ENCODE data around the gene HSD3B1. TPM values are rescaled to one million over a fixed set of nuclear protein-coding genes. Genes with fewer than 3 reads are reported as not detected.

The HSD3B1 gene
- total RNA-seq, 1 experiment from 2014 or later: not detected

- Histone ChIP-seq H3K27ac (ENCODE audit: low read length) (no peak overlapping the region), H3K27me3 (ENCODE audit: control insufficient read depth, insufficient read depth, low read length) (peaks cover 4% of the 10 kb centered on the region; the same call in 1 of the 2 replicates), H3K9me3 (ENCODE audit: control insufficient read depth, insufficient read depth, low read depth, low read length) (no peaks in the 10 kb centered on the region), H3K36me3 (ENCODE audit: control insufficient read depth, insufficient read depth, low read length) (no peaks in the 10 kb centered on the region), H3K4me1 (ENCODE audit: control insufficient read depth, insufficient read depth, low read length) (no peaks in the 10 kb centered on the region), H3K4me3 (ENCODE audit: low read depth in 2 of 2, low read length in 2 of 2) (no peak overlapping the region)
- no peak for TF ChIP-seq CTCF (IDR thresholded peaks at IDR 0.05)
- TF ChIP-seq TCF7L2 (IDR thresholded peaks at IDR 0.05; ENCODE audit: low read depth, low read length): no peak
- ATAC-seq (no peak), DNase-seq (ENCODE audit: low read depth, low spot score) (no peak)
- intact Hi-C loops (cut with micrococcal nuclease; ENCODE audit: unreplicated experiment): no loop called here
- no TSS peak for BruUV-seq (replicated peaks)
- in situ Hi-C loops (cut with HindIII; ENCODE audit: low pct_unique_long_range_greater_than_20kb, low sequenced_read_pairs): no loop called here
- ChIA-PET POLR2A (no interaction called here), CTCF (no interaction called here)
Measured at GRCh38 chr1:119490925-119491324, 16.1 kb upstream of the HSD3B1 start.

GRCh38 chr1:119492763-119493162, 14.2 kb upstream of the HSD3B1 start:
- in situ Hi-C loops (cut with HindIII; ENCODE audit: low pct_unique_long_range_greater_than_20kb, low sequenced_read_pairs) (no loop called here), intact Hi-C loops (cut with micrococcal nuclease; ENCODE audit: unreplicated experiment) (no loop called here)
- POLR2A ChIA-PET: no interaction called here
- CTCF ChIA-PET: no interaction called here
- no peak for DNase-seq (ENCODE audit: low read depth, low spot score)
- Histone ChIP-seq H3K4me1 (ENCODE audit: control insufficient read depth, insufficient read depth, low read length) (no peaks in the 10 kb centered on the region), H3K9me3 (ENCODE audit: control insufficient read depth, insufficient read depth, low read depth, low read length) (no peaks in the 10 kb centered on the region), H3K27me3 (ENCODE audit: control insufficient read depth, insufficient read depth, low read length) (peaks cover 6% of the 10 kb centered on the region; the same call in 1 of the 2 replicates), H3K27ac (ENCODE audit: low read length) (no peak overlapping the region), H3K36me3 (ENCODE audit: control insufficient read depth, insufficient read depth, low read length) (no peaks in the 10 kb centered on the region), H3K4me3 (ENCODE audit: low read depth in 2 of 2, low read length in 2 of 2) (no peak overlapping the region)
- no peak for TF ChIP-seq SIN3A (IDR thresholded peaks at IDR 0.05; ENCODE audit: borderline replicate concordance, insufficient read depth, low read depth, low read length)
- no peak for ATAC-seq
- no TSS peak for BruUV-seq (replicated peaks)

- in situ Hi-C loops (cut with HindIII; ENCODE audit: low pct_unique_long_range_greater_than_20kb, low sequenced_read_pairs): no loop called here
- no peaks in the 10 kb centered on the region for H3K36me3 ChIP-seq (ENCODE audit: control insufficient read depth, insufficient read depth, low read length)
- CTCF ChIA-PET: no interaction called here
- no peaks in the 10 kb centered on the region for H3K9me3 ChIP-seq (ENCODE audit: control insufficient read depth, insufficient read depth, low read depth, low read length)
- POLR2A ChIA-PET: no interaction called here
- intact Hi-C loops (cut with micrococcal nuclease; ENCODE audit: unreplicated experiment): no loop called here
- ATAC-seq (no peak), DNase-seq (ENCODE audit: low read depth, low spot score) (no peak)
- TF ChIP-seq REST (IDR thresholded peaks at IDR 0.05; ENCODE audit: insufficient read depth in 1 of 2, low read depth in 2 of 2, low read length in 1 of 2) (no peak), TCF7L2 (IDR thresholded peaks at IDR 0.05; ENCODE audit: low read depth, low read length) (no peak), SIN3A (IDR thresholded peaks at IDR 0.05; ENCODE audit: borderline replicate concordance, insufficient read depth, low read depth, low read length) (no peak), CTCF (IDR thresholded peaks at IDR 0.05) (no peak), POLR2AphosphoS5 (IDR thresholded peaks at IDR 0.05; ENCODE audit: low read depth, low read length) (no peak)
- no peaks in the 10 kb centered on the region for H3K4me1 ChIP-seq (ENCODE audit: control insufficient read depth, insufficient read depth, low read length)
- H3K27ac ChIP-seq (ENCODE audit: low read length): no peak overlapping the region
- H3K27me3 ChIP-seq (ENCODE audit: control insufficient read depth, insufficient read depth, low read length): peaks cover 4% of the 10 kb centered on the region; the same call in 1 of the 2 replicates
- BruUV-seq (replicated peaks): no TSS peak
- no peak overlapping the region for H3K4me3 ChIP-seq (ENCODE audit: low read depth in 2 of 2, low read length in 2 of 2)
Measured at GRCh38 chr1:119504831-119505230, 2.2 kb upstream of the HSD3B1 start.
